HT1080 (cell line): ENCODE data around the gene BHLHA15. TPM values are rescaled to one million over a fixed set of nuclear protein-coding genes. Genes with fewer than 3 reads are reported as not detected.
"Not testable (repeated sequence)": the region's sequence is repeated elsewhere in the genome, so short reads cannot be mapped to it uniquely, and the experiment has no call there.

Source experiments
- DNase-seq: peaks from one replicate; pipeline ENCODE4 v3.0.0-alpha.2; 2015; ENCODE audit warnings: low read depth
- total RNA-seq: library from RNA; depleted of rRNA; stranded (reverse); fragments of >200 nt; shearing (Covaris generic); gene quantifications from 2 replicates; pipeline ENCODE4 v1.2.3, GENCODE V29; 2014

BHLHA15 gene
- total RNA-seq, 1 experiment from 2014 or later: not detected

DNA sequence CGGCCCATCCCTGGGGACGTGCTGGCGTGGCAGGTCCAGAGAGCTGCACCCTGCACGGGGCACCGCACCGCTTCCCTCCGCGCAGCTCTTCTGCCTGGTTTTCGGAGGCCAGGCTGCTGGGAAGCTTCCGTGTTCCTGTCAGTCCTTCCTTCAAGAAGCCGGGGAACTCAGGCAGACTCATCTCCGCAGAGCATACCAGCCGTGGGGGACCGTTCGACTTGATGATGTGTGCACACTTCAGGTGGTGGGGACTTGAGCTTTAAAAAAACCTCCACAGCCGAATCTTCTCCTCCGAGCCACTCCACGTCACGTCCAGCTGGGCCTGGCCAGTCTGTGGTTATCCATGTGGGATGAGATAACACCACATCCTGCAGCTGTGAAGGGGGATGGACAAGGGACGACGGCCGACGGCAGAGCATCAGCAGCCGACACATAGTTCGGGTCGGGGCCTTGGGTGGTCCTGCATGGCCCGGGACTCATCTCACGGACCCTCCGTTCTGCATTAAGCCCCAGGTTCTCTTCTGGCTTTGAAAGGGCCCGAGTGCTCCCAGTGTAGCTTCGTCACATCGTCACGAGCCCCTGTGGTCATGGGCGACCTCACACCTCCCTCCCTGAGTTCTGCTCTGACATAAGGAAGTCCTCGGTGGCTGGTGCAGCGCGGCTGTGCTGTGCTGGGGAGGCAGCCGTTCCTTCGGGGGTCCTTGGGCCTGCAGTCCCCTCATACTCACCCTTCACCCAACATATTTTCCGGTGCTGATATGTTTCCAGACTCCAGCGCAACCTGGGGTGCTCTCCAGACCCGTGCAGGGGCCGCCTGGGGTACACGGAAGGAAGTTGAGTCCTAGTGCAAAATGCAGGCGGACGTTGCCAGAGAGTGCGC lies 4.5 kb upstream of the BHLHA15 start:
- no peak for DNase-seq

DNA sequence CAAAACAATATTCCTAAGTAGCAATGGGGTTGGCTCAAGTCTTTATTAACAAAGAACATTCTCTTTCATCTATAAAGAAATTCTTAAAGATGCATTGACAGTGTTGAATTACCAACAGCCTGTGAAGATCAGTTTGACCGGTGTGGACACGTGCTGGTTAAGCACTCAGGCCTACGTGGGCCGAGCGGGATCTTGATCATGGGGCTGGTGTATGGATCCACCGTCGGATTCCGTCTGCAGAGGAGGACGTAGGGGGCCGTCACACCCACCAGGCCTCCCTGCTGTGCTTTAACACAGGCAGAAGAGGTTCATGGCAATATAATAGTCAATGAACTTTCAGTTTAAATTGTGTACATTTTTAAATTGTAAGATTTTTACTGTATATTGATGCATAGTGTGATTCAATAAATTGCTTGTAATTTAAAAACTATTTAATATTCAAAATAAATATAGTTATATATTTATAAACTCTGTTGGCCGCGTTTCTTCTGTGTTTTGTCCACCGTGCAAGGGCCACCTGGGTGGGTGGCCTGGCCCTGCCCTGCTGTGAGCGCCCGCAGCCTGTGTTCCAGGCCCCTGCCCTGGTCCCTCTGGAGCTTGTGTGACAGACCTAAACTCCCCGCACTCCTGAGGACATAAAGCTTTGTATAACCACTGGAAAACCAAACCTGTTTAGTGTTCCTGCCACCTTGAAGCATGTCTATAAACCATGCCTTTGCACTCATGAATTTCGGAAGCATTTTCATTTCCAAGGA lies 1.9 kb upstream of the BHLHA15 start:
- DNase-seq: no peak

DNA sequence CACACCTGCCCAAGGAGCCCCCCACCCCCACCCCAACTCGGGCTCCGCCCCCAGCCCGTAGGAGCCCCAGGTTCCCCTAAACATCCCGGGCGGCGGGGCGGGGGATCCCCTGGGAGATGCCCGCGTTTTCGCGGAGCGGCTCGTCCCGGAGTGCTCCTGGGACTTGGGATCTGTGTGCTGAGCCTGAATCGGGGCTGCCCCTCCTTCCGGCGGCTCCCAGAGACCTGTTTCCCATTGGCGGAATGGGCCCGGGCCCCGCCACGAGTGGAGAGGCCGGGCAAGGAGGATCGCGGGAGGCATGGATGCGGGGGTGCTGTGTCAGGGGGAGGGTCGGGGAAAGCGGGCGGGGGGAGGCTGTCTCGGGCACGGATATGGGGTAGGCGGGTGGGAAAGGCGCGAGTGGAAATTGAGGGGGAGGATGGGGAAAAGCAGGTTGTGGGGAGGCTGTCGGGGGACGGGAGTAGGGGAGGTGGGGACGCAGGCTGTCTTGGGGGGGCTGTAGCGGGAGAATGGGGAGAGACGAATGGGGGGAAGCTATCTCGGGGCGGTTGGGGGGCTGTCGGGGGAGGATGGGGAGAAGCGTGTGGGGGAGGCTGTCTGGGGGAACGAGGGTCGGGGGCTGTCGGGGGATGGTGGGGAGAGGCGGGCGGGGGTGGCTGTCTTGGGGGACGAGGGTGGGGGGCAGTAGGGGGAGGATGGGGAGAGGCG lies 572 bp upstream of the BHLHA15 start:
- no peak for DNase-seq

DNA sequence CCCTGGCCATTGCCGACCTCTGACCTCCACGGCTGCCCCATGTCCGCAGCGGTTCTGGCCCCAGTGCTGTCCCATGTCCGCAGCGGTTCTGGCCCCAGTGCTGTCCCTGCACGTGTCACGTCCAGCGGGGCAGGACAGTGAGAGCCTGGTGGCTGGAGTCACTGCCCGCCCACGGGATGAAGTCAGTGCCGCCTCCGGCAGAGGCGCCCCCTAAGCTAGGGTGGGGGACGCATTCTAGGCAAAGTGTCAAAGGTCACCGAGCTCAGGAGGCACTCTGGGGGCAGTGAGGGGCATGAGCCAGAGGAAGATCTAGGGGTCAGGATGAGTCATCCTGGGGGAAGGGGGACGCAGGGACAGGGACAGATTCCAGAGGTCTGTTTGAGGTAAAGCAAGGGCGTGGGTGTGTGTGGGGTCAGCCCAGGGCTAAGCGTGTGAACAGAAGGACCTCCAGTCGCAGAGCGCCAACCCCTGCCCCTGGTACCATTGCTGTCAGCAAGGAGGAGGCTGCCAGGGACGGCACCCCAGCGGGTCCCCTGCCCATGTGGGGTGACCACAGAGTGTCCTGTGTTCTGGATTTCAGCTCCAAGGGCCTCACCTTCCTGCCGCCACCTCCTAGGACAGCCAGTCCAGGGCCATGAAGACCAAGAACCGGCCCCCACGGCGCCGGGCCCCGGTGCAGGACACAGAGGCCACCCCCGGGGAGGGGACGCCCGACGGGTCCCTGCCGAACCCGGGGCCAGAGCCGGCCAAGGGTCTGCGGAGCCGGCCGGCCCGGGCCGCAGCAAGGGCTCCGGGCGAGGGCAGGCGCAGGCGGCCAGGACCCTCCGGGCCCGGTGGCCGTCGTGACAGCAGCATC lies 665 bp downstream of the BHLHA15 start:
- no peak for DNase-seq

DNA sequence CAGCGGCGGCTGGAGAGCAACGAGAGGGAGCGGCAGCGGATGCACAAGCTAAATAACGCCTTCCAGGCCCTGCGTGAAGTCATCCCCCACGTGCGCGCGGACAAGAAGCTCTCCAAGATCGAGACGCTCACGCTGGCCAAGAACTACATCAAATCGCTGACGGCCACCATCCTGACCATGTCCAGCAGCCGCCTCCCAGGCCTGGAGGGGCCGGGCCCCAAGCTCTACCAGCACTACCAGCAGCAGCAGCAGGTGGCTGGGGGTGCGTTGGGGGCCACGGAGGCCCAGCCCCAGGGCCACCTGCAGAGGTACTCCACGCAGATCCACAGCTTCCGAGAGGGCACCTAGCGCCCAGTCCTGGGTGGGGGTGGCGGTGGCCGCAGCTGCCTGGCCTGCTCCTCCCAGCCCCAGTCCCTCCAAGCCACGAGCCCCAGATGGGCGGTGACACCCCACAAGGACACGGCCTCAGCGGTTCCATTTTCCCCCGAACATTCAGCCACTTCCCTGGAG lies 1.3 kb downstream of the BHLHA15 start:
- DNase-seq: no peak

DNA sequence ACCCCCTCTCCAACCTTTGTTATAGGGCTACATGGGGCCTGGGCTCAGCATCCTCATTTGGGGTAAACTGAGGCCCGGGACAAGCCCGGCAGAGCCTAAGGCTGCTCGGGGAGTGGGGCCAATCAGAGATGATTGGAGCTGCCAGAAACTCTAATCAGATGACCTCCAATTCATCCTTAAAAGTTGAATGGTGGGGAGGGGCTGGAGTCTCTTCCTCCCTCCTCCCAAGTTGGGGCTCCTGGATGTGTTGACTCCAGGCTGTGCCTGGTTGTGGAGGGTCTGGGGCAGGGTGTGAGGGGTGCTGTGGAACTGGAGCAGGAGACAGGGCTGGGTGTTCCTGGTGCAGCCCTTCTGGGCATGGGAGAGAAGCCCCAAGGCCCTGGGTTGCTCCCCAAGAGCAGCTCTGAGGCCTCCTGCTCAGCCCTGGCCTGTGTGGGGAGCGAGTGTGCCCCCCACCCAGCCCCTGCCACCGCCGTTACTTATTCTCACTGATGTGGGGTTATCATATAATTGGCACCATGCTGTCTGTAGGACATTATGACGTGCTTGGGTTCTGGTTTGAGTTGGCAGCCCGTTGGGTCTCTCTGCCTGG lies 2.2 kb downstream of the BHLHA15 start:
- DNase-seq: no peak

DNA sequence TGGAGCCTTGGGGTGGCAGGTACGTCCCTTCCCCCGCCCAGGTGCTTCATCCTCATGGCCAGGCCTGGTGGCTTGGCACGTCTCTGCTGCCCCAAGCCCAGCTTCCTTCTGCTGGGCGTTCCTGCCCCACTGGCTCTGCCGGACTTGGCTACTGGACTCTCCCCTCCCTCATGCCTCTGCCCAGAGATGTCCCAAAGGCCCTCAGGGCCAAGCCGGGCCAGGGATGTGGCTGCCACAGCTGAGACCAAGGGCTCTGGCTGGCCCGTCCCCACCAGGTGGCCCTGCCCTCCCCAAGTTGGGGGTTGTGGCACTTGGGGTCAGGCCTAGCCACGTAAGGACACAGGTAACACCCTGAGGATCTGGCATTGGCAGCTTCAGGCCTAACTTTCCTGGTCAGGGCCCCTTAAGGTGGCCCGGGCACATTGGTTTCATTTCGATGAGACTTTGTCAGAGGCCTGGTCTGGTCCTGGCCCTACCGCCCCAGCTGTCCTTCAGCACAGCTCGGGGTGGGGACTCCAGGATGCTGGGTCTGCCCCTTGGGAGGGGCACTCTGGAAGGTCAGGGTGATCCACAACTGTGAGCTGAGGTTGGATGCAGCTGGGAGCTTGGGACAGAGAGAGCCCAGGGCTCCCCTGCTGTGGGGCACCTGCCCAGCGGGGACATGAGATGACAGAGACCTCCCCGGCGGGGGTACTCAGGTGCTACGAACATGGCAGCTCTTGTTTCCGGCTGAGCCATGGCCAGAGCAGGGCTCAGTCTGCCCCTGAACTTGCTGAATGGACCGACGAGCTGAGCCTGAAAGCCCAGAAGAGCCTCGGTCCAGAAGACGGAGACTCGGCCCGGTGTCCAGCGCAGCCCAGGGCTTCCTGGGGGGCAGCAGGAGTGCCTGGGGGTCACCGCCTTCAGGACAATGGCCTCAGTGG lies 2.9 kb downstream of the BHLHA15 start:
- no peak for DNase-seq

DNA sequence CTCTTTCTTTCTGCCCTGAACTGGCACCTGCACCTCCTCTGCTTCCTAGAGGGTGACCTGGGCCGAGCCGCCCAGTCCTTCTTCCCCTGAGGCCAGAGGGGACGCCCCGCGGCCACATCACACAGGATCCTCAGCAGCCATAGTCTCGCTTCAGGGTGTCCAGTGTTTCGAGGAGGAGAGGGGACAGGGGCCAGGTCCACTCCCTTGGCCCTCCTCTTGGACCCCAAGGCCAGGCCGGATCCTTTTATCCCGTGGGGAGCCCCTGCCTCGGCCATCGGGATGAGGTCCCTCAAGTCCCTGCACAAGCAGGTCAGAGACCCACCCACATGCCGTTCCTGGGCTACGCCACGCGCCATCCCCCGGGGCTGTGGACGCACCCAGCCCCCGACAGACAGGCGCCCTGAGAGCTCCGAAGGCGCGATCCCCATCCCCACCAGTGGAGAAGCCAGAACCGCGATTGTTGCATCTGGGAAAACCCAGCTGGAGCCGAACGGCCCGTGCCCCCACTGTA lies 3.6 kb downstream of the BHLHA15 start:
- DNase-seq: no peak

DNA sequence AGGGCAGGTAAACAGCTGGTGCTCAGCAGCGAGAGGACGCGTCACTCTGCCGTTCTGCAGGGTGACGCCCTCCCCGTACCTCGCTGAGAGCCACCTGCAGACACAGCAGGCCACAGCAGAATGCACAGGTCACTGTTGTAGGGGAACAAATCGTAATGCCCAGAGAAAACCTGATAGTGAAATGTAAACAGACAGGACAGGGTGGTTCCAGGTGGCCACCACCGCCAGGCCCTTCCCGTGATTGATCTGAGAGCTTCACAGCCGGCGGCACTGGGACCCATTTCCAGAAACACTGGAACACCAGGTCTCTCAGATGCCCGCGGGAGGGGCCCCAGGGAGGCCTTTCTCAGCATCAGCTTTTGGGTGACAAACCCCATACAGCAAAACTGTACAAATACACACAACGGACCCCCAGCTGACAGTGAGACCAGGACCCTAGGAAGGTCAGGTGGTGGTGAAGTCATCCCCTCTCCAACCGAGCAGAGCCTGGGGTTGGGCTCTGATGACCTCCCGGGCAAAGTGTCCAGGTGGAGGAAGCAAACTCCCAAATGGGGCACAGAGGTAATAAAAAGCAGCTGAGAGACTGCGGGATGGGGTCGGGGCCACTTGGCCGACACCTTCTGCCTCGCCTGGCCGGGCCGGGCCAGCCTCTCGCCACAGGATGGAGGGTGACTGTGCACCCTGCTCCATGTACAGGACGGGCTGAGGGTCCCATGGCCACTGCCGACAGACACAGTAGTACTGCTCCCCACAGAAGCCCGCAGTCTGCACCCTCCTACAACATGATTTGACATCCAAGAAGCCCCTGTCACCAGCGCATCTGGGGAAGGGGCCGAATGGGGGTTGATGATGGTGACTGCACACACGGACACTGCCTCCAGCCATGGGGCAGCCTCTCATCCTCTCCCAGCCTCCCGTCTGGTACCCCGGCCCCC lies 4.6 kb downstream of the BHLHA15 start:
- DNase-seq: no peak

DNA sequence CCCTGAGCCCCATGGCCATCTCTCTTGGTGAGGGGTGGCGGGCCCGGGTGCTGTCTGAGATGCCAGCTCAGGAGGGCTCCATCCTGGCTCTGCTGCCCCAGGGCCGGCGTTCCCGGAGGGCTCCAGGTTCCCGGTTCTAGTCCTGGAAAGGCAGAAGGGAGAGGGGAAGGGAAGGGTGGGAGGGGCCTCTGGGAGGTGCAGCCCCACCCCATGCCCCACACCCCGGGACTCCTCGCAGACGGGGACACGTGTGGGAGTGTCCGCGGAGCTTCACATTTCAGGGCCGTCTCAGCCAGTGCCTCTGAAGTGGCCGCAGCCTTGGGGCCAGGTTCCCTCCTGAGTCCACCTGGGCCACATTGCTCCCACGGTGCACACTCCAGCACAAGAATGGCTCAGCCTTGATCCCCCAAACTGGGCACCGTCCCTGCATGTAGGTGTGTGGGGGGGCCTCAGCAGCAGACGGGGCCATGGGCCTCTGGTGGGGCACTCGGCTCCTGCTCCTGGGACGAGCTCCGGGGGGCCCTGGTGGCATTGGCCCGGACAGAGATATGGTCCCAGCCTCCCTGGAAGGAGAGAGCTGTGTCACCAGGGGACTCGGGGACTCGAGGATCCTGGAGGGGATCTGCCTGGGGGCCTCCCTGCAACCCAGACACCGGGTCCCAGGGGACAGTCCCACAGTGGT lies 5.8 kb downstream of the BHLHA15 start:
- DNase-seq: no peak

DNA sequence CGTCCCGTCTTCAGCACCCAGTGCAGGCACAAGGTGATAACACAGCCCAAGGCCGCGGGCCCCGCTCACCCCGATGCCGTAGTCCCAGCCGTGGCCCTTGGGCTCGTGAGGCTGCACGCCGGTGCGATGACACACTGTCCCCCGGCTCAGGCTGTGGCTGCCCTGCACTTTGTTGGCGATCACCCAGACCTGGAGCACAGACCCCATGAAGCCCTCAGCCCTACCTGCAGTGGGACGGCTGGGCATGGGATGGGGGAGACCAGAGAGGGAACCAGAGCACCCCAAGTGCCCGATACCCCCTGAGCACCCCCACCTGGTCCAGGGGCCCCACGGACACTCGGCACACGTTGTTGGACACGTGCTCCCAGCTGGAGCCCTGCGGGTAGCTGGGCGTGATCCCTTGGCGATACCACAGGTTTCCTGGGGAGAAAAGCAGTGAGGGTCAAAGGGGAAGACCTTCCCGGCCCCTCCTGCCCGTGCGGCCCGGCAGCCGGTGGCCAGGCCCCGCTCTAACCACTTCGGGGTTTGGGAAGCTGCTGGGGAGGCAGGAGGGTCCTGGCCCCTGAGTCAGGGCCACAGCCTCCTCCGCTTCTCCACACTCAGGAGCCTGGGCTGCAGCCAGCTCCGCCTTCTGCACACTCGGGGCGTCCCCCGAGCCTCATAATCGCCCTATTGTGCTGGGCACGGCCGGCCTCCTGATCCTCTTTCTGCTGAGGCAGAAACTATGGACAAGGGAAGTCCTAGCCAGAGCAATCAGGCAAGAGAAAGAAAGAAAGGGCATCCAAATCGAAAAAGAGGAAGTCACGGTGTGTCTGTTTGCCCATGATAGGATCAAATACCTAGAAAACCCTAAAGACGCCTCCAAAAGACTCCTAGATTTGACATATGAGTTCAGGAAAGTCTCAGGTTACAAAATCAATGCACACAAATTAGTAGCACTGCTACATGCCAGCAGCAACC lies 6.7 kb downstream of the BHLHA15 start:
- no peak for DNase-seq

DNA sequence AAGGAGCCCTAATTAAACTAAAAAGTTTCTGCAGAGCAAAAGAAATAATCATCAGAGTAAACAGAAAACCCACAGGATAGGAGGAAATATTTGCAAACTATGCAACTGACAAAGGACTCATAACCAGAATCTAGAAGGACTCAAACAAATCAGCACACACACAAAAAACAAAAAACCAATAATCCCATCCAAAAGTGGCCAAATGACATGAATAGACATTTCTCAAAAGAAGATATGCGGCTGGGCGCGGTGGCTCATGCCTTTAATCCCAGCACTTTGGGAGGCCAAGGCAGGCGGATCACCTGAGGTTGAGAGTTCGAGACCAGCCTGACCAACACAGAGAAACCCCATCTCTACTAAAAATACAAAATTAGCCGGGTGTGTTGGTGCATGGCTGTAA lies 8.1 kb downstream of the BHLHA15 start:
- DNase-seq: not testable (repeated sequence)

DNA sequence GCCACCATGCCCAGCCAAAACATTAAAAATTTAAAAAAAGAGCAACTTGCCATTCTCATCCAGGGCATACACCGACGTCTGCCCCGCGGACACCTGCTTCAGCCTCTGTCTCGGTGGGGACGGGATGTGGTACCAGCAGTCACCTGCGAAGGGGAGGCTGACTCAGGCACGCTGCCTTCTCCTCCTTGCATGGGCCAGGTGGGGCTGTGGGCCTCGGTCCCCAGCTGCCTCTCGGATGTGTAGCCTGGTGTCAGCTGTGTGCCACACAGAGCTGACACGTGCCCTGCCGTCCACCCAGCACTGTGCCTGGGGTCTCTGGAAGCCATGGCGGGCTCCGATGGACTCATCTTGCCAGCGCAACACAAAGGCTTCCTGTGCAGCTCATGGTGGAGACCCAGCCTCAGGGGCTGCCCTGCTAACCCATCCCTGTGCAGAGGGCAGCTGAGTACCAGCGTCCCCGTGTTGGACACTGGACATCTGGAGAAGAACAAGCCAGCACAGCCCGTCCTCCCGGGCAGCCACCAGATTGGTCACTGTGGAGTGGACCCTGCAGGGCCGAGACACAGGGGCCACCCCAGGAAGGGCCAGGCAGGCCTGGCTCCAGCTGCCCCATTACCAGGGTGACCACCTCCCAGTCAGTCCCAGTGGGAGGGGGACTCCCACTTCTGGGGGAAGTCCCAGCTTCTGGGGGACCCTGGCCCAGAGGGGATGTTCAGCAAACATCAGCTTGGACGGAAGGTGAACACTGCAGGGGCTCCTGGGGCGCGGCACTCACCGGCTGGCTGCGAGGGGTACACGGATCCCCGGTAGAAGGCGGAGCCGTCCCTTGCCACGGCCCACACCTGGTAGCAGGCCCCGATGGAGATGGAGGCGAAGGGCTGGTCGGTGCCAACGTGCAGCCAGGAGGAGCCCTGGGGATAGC lies 10.6 kb downstream of the BHLHA15 start:
- no peak for DNase-seq

DNA sequence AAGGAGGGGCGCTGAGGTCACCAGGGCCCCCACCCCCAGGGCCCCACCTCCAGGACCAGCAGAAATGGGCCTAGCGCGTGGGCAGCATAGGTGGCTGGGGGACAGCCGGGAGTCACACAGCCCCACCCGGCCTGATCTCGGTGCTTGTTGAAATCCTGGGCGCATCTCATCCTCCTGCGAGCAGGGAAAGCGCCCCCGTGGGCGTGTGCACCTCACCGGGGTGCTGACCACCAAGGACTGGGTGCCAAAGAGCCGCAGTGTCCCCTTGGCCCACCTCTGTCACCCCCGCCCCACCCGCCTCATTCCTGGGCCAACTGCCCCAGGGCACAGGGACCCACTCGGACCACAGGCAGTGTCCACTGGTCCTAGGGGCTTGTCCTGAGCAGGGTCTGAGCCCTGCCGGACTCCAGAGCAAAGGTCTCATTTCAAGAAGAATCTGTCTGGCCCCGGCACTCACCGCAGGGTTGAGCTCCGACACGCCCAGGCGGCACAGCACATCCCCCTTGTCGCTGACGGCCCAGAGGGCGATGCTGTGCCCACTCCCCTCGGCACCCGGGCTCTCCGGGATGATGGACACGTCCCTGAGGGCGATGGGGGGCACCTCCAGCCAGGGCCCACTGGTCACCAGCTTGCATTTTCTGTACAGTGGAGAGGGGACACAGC lies 11.4 kb downstream of the BHLHA15 start:
- DNase-seq: no peak
